ENCODE results near the gene YJEFN3. TPM values are rescaled to one million over a fixed set of nuclear protein-coding genes. Genes with fewer than 3 reads are reported as not detected.

Gene YJEFN3
- total and polyA plus RNA-seq, 2 of the 8 experiments (the other 6 are each of a cell fraction or from before 2014, with no cell fraction given): 5.7 to 9.4 TPM

- TF ChIP-seq CREB1 (IDR thresholded peaks at IDR 0.05) (no peak), CHD1 (IDR thresholded peaks at IDR 0.05; ENCODE audit: low read depth, low read length) (no peak), JUND (IDR thresholded peaks at IDR 0.05; ENCODE audit: low read length) (no peak), ZNF274 (IDR thresholded peaks at IDR 0.05; ENCODE audit: borderline replicate concordance, extremely low read depth, low read length) (no peak), CBX5 (IDR thresholded peaks at IDR 0.05; ENCODE audit: low read depth, low read length) (no peak)
- TF ChIP-seq, protein P1, sequence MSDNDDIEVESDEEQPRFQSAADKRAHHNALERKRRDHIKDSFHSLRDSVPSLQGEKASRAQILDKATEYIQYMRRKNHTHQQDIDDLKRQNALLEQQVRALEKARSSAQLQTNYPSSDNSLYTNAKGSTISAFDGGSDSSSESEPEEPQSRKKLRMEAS (IDR thresholded peaks at IDR 0.05): no peak
These were observed 18.3 kb upstream of the YJEFN3 start (continued) for GRCh38 chr19:19510432-19510831.

Measured in H1 (cell line).